ENCODE results near the gene HNRNPLL. TPM values are rescaled to one million over a fixed set of nuclear protein-coding genes. Genes with fewer than 3 reads are reported as not detected.

The HNRNPLL gene
- total RNA-seq, 2 donors from 2014 or later = 41.6 to 58.7 TPM

- TF ChIP-seq CTCF (IDR thresholded peaks at IDR 0.05) = no peak
- intact Hi-C loops (cut with DNase I) = no loop called here
- Histone ChIP-seq H3K4me1 (peaks cover 4% of the 10 kb centered on the region), H3K27me3 (no peaks in the 10 kb centered on the region), H3K4me3 (no peak overlapping the region), H3K36me3 (no peaks in the 10 kb centered on the region), H3K27ac (no peak overlapping the region), H3K9ac (ENCODE audit: low read depth in 2 of 2, low read length in 2 of 2) (no peak overlapping the region), H3K9me3 (no peaks in the 10 kb centered on the region)
- DNase-seq = no peak
Measured at GRCh38 chr2:38574278-38574677, 28.4 kb downstream of the HNRNPLL start.

- Histone ChIP-seq H3K4me1 (no peaks in the 10 kb centered on the region), H3K36me3 (no peaks in the 10 kb centered on the region), H3K9me3 (no peaks in the 10 kb centered on the region), H3K27ac (no peak overlapping the region), H3K4me3 (no peak overlapping the region), H3K27me3 (no peaks in the 10 kb centered on the region), H3K9ac (ENCODE audit: low read depth in 2 of 2, low read length in 2 of 2) (no peak overlapping the region)
- intact Hi-C loops (cut with DNase I) = no loop called here
- TF ChIP-seq CTCF (IDR thresholded peaks at IDR 0.05) = no peak
- no peak for DNase-seq
Measured at GRCh38 chr2:38572167-38572566, 30.6 kb downstream of the HNRNPLL start.

- Histone ChIP-seq H3K9me3 (no peaks in the 10 kb centered on the region), H3K4me3 (no peak overlapping the region), H3K27me3 (no peaks in the 10 kb centered on the region), H3K27ac (no peak overlapping the region), H3K36me3 (no peaks in the 10 kb centered on the region), H3K9ac (ENCODE audit: low read depth in 2 of 2, low read length in 2 of 2) (no peak overlapping the region), H3K4me1 (no peaks in the 10 kb centered on the region)
- no peak for DNase-seq
- no peak for TF ChIP-seq CTCF (IDR thresholded peaks at IDR 0.05)
- intact Hi-C loops (cut with DNase I) = no loop called here
Measured at GRCh38 chr2:38571193-38571592, 31.5 kb downstream of the HNRNPLL start.

GRCh38 chr2:38568724-38569436 lies 33.8 kb downstream of the HNRNPLL start:
- Histone ChIP-seq H3K4me1 (no peaks in the 10 kb centered on the region), H3K9me3 (no peaks in the 10 kb centered on the region), H3K36me3 (no peaks in the 10 kb centered on the region), H3K9ac (ENCODE audit: low read depth in 2 of 2, low read length in 2 of 2) (no peak overlapping the region), H3K27ac (no peak overlapping the region), H3K4me3 (no peak overlapping the region), H3K27me3 (no peaks in the 10 kb centered on the region)
- intact Hi-C loops (cut with DNase I) = no loop called here
- DNase-seq = no peak
- no peak for TF ChIP-seq CTCF (IDR thresholded peaks at IDR 0.05)

GRCh38 chr2:38565333-38565732 lies 37.4 kb downstream of the HNRNPLL start:
- TF ChIP-seq CTCF (IDR thresholded peaks at IDR 0.05) = no peak
- intact Hi-C loops (cut with DNase I) = no loop called here
- no peak overlapping the region for H3K9ac ChIP-seq (ENCODE audit: low read depth in 2 of 2, low read length in 2 of 2)
- no peaks in the 10 kb centered on the region for H3K27me3 ChIP-seq
- H3K27ac ChIP-seq = no peak overlapping the region
- DNase-seq = no peak
- H3K9me3 ChIP-seq = no peaks in the 10 kb centered on the region
- no peaks in the 10 kb centered on the region for H3K4me1 ChIP-seq
- H3K36me3 ChIP-seq = no peaks in the 10 kb centered on the region
- no peak overlapping the region for H3K4me3 ChIP-seq
